ENCODE measurements around the gene CTPS1.

DNA sequence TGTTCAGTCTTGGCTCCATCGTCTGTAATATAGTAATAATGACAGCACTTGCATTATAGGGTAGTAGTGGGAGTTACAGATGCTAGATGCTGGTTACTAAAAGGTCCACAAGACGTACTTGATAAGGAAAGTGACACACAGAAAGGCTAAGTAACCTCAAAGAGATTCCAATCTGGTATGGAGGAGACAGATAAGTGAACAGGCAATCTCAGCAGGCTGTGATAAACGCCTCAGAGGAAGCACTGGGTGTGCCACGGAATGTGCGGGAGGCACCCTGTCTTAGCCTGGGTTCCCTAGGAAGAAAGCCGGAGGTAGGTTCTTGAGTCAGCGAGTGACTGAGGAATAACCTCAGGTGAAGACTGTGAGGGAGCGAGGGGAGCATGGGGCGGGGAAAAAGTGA, 4.6 kb upstream of the CTPS1 start:
- TF ChIP-seq CTCF (conservative IDR thresholded peaks at IDR 0.05) (no peak), EZH2 (IDR thresholded peaks at IDR 0.05; ENCODE audit: low read depth) (no peak)
